Stimulated activated CD4-positive, alpha-beta T cell treated with anti-CD3 and anti-CD28 coated beads, Interleukin-1b, Interleukin-23, amount 100 ng/mL, for 48 hours (primary cell): ENCODE measurements around the gene ANXA11.
"Not testable (repeated sequence)": the region's sequence is repeated elsewhere in the genome, so short reads cannot be mapped to it uniquely, and the experiment has no call there.

Experiments used
- DNase-seq: peaks from one replicate; pipeline ENCODE4 v3.0.0-alpha.2; 2020

ANXA11 gene

DNA sequence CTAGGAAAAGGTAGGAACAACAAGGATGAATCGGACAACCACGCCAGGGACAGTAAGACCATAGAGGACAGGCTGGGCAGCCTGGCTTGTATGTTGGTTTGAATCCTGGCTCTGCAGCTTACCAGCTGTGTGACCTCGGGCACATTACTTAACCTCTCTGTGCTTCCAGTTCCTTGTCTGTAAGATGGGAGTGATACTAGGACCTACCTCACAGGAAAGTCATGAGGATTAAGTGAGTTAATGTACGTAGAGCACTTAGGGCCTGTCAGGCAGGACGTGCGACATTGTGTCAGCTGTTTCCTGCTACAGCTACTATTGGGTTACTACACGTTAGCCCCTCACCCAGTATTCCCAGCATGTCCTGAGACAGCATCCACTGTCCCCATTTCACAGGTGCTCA, 40.7 kb downstream of the ANXA11 start:
- DNase-seq, result no peak

- no peak for DNase-seq
Observed at GRCh38 chr10:80163741-80164341, 41.5 kb downstream of the ANXA11 start.

DNA sequence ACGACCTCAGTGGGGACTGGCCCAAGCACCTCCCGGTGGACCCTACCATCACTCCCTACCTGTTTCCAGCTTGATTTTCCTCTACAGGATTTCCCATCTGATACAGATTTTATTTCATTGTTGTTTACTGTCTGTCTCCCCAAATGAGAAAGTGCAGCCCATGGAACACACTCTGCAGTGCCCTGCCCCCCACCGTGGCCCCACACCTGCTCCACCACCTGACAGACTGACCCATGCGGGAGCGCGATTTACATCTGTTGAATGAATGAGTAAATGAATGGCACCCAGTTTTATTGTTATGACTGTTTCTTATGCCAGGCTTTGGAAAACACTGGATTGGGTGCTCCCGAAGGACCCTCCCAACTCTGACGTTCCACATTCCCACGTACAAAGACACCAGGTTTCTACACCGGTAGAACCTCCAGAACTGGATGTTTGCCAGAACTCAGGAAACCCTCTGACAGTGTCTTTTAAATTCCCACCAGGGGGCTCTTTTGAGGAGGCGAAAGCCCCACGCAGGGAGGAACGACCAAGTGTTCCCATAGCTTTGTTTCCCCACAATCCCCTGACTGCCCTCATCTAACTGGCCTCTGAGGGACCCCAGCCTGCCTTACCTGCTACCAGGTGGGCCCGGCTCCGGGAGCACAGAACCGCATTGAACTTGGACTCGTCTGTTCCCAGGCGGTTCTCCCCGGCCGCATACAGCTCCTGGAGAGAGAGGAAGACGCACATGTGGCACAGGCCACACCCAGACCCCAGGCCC, 43.8 kb downstream of the ANXA11 start:
- no peak for DNase-seq

DNA sequence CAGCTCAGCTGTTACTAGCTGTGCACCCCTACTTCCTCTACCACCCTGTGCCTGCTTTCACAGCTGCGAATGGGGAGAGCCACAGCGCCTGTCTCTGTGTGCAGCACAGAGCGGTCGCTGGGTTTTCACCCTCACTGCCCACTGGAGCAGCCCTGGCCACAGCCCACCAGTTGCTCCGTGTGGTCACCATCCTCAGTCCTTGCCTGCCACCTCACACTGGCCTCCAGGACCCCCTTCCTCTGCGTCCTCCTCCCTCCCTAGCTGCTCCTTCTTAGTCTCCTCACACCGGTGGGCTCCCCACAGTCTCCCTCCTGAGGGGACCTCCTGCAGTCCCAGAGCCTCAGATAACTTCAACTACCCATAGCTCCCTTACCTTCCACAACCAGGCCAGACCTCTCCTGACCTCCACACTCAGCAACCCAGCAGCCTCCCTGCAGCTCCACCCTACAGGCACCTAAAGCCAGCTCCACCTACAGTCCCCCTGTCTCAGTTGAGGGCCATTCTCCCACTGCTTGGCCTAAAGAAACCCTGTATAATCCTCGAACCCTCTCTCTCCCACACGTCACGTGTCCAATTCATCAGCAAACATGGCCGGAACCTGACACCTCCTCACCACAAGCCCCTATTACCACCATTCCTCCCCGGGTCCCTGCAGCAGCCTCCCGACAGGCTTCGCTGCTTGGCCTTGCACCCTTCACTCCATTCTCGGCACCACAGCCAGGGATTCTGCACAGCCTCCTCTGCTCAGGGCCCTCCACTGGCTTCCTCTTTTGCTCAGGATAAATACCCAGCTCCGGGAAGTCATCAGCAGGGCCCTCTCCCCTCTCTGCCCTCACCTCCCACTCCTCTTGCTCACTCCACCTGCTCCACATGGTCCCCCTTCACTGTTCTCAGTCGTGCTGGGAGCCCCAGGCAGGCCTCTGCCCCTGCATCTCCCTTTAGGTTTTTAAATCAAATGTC, 44.7 kb downstream of the ANXA11 start:
- no peak for DNase-seq

- DNase-seq, result no peak
Observed at GRCh38 chr10:80159166-80159873, 46.0 kb downstream of the ANXA11 start.

DNA sequence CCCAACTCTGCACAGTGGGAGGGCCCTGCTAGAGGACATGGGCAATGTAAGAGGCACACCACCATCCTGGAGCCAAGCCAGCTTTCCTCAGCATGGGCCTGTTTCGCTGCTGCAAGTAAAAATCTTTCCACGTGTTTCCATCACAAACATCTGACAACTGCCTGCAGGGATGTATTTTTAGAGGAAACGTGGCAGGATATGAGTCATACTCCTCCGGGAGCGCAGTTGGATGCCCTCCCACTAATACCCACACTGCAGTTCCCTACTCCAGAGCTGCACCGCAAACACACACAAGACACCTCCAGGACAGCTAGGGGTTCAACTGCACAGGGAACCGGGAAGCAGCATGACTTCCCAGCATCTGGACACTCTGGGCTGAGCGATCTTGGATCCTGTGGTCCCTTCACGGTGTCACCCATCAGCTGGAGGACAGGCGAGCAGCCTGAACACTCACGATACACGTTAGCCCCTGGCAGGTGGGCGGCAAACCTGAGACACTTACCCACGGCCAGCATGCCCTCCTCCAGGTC, 46.7 kb downstream of the ANXA11 start:
- DNase-seq, result no peak

DNA sequence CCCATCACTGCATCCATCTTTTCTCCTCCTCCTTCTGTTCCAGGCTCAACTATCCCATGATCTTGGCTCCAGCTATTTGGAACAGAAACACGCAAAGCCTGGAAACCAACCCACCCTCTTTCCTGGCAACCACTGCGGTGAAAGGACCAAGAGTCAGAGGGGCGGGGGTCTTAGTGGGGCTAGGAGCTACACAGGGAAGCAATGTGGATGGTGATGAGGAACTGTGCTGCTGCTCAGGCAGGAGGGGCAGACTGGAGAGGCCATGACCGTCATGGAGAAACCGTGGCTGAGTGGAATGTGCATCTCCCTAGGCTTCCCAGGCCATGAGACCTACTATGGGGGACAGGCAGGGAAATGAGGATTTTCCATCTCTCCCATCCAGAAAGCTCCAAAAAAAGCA, 47.2 kb downstream of the ANXA11 start:
- DNase-seq, result no peak

- DNase-seq, result no peak
Observed at GRCh38 chr10:80157561-80157960, 47.8 kb downstream of the ANXA11 start.

DNA sequence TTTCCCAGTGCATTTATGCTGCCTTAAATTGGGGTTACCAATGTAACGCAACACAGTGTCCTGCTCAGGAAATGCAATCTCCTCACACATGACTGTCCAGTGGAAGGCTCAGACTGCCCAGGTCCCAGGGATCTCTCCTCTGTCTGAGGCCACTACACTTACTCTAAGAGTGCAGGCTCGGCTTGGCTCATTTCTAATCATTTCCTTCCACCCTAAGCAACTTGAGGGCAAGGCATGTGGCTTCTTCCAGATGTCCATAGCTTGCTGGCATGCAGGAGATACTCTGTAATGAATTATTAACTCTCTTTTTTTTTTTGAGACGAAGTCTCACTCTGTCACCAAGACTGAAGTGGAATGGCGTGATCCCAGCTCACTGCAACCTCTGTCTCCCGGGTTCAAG, 49.1 kb downstream of the ANXA11 start:
- DNase-seq, result no peak

- DNase-seq, result no peak
Observed at GRCh38 chr10:80155696-80156215, 49.6 kb downstream of the ANXA11 start.

DNA sequence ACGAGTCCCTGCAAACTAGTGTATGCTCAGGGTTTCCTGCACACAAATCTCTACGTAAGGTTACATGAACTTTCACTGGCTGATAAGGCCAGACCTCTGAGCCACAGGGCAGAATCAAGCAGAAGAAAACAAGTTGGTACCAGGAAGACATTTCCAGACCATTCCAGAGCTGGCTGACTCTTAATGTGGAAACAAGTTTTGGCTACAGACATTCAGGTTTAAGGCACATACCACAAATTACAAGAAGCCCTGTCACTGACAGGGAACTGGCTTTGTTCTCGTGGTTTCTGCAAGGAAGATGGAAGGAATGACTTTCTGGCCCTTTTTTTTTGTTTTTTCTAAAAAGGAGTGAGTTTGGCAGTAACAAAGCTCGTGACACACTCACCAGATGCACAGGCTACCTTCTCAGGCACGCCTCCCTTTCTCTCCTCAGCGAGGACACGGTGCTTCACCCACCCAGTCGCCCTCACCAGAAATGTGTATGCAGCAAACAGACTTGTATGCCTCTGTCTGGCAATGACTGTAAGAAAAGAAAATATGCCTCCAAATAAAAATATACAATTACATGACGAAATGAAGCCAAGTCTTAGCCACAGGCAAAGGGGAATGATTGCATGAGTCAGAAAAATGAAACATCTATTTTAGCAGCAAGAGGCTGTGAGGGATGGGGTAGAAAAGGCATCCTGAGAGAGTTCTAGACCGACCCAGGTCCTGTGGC, 50.2 kb downstream of the ANXA11 start:
- peak; percentile 11 for DNase-seq

DNA sequence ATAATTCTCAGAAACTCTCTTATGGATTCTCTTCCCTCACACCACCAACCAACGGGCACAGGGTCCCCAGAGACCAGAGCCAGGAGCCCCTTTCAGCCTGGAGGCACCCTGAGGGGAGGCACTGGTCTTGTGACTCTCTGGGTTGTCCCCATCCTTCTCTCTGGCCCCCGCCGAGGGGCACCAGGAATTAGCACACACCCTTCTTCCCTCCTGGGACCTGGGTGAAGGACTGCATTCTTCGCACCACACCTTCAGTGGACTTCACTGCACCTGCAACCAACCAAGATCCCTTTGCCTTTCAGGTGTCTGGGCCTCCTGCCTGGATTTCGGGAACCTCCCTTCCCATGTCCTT, 50.7 kb downstream of the ANXA11 start:
- no peak for DNase-seq

DNA sequence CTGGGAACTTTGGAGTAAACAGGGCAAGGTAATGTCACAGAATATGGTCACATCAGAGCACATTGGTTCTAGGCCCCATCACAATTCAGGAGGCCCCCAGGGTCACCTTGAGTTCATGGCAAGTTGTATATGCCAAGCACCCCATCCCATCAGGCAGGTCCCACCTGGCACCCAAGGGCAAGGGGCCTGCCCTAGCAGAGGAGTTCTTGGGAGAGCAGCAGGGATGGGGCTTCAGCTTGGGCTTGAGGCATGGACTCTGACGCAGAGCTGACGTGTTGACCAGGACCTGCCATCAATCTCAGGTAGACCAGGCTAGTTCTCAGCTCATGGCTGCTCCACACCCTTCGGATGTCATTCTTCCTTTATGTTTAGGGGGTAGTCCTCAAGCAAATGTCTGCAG, 51.9 kb downstream of the ANXA11 start:
- no peak for DNase-seq

- no peak for DNase-seq
Observed at GRCh38 chr10:80152820-80153219, 52.5 kb downstream of the ANXA11 start.

DNA sequence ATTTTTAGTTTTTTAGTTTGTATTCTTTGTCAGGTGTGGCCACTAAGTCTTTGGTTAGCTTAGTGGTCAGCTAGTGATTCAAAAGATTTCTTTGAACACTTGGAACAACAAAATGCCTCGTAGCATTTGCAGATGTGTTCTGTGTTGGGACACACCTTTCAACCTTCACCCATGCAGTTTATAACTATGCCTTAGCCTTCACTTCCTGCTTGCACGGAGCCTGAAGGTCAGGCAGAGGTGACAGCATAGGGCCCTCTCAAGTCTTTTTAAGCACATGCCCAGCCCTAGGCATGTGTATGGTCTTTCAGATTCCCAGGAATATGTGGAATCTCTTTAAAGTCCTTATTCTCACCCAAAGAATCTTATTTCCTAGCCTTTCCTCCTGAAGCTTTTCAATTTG, 55.2 kb downstream of the ANXA11 start:
- DNase-seq, result no peak

GRCh38 chr10:80149123-80149522, 56.2 kb downstream of the ANXA11 start:
- DNase-seq, result no peak

DNA sequence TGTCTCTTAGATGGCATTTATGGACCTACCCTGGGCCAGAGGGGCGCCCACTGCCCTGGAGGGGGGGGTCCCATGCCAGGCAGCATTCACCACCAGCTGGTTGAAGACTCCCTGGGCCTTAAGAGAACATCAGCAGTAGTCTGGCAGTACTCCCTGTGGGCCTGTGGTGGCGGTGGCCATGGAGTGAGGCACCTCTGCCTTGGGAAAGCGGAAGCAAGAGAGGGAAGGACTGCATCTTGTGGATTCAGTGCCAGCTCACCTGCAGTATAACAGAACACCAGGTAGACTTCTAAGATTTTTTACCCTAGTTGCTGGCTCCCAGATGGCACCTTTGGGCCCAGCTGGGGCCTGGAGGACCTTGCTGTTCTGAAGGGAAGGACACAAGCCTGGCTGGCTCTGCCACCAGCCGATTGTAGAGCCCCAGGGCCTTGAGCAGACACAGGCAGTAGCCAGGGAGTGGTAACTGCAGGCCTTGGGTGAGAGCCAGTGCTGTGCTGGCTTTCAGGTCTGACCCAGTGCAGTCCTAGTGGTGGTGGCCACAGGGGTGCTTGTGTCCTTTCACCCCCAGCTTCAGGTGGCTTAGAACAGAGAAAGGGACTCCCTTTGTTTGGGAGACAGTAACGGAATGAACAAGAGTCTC, 57.1 kb downstream of the ANXA11 start:
- DNase-seq, result no peak

DNA sequence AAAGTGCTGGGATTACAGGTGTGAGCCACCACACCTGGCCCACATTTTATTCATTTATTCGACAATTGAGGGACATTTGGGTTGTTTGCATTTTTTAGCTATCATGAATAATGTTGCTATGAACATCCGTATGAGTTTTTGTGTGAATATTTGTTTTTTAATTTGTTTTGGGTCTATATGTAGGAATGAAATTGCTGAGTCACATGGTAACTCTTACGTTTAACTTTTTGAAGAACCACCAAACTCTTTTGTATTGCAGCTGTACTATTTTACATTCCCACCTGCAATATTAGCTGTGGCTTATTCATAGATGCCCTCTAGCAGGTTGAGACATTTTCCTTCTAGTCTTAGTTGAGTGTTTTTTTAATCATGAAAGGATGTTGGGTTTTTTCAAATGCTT, 58.4 kb downstream of the ANXA11 start:
- no peak for DNase-seq

DNA sequence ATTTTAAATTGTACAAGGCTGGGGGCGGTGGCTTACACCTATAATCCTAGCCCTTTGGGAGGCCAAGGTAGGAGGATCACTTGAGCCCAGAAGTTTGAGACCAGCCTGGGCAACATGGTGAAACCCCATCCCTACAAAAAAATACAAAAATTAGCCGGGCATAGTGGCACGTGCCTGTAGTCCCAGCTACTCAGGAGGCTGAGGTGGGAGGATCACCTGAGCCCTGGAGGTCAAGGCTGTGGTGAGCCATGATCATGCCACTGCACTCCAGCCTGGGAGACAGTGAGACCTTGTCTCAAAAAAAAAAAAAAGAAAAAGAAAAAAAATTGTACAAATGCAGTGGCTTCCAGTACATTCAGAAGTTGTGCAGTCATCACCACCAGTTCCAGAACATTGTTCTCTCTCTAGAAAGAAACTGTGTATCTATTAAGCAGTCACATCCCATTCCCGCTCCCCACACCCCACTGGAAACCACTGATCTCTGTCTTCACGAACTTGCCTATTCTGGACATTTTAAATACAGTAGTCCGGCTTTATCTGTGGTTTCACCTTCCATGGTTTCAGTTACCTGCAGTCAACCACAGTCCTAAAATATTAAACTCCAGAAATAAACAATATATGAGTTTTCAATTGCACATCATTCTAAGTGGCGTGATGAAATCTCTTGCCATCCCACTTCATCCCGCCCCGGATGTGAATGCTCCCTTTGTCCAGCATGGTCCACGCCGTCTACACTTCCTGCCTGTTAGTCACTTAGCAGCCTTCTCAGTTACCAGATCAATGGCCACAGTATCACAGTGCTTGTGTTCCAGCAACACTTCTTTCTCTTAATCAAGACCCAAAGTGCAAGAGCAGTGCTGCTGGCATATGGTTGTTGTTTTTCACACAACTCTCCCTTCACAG, 59.7 kb downstream of the ANXA11 start:
- DNase-seq, result not testable (repeated sequence)

- DNase-seq, result peak; percentile 10
Observed at GRCh38 chr10:80144696-80145131, 60.6 kb downstream of the ANXA11 start.
